H9 (cell line): ENCODE data around the gene MDFI. TPM values are rescaled to one million over a fixed set of nuclear protein-coding genes. Genes with fewer than 3 reads are reported as not detected.

Experiments
- DNase-seq: peaks from one replicate; pipeline ENCODE4 v3.0.0-alpha.2; 2017
- H2AFZ ChIP-seq: one replicate; pipeline ENCODE4 v1.6.1; 2013; ENCODE audit warnings: mild to moderate bottlenecking, low read length, control low read depth, moderate library complexity
- H2AK5ac ChIP-seq: 2 replicates; pipeline ENCODE4 v1.6.1; 2013; ENCODE audit warnings: low read length, control low read depth, mixed read lengths; ENCODE audit not compliant: insufficient read length
- H2BK120ac ChIP-seq: one replicate; pipeline ENCODE4 v1.6.1; 2013; ENCODE audit warnings: low read depth, mild to moderate bottlenecking, low read length, control low read depth, inconsistent platforms; ENCODE audit not compliant: poor library complexity, severe bottlenecking
- H2BK12ac ChIP-seq: 2 replicates; pipeline ENCODE4 v1.6.1; 2013; ENCODE audit warnings: low read length, control low read depth, mixed read lengths, low read depth; ENCODE audit not compliant: insufficient read length
- H2BK15ac ChIP-seq: 2 replicates; pipeline ENCODE4 v1.6.1; 2013; ENCODE audit warnings: low read depth, low read length, control low read depth
- H2BK20ac ChIP-seq: one replicate; pipeline ENCODE4 v1.6.1; 2013; ENCODE audit warnings: low read depth, mild to moderate bottlenecking, low read length, control low read depth, inconsistent platforms; ENCODE audit not compliant: poor library complexity, severe bottlenecking
- H2BK5ac ChIP-seq: 2 replicates; pipeline ENCODE4 v1.6.1; 2013; ENCODE audit warnings: low read length, control low read depth, mixed read lengths; ENCODE audit not compliant: insufficient read length
- H3K14ac ChIP-seq: 2 replicates; pipeline ENCODE4 v1.6.1; 2013; ENCODE audit warnings: low read length, control low read depth; ENCODE audit not compliant: insufficient read depth
- H3K18ac ChIP-seq: 2 replicates; pipeline ENCODE4 v1.6.1; 2013; ENCODE audit warnings: low read depth, mild to moderate bottlenecking, mixed read lengths, low read length, control low read depth; ENCODE audit not compliant: insufficient read length
- H3K23ac ChIP-seq: 2 replicates; pipeline ENCODE4 v1.6.1; 2013; ENCODE audit warnings: low read length, control low read depth, mixed read lengths, low read depth; ENCODE audit not compliant: insufficient read length
- H3K23me2 ChIP-seq: 2 replicates; pipeline ENCODE4 v1.6.1; 2013; ENCODE audit warnings: low read depth, mild to moderate bottlenecking, mixed read lengths, low read length, control low read depth; ENCODE audit not compliant: insufficient read length, poor library complexity, severe bottlenecking
- H3K27ac ChIP-seq: 2 replicates; pipeline ENCODE4 v1.5.1; 2013; ENCODE audit warnings: low read length, control low read depth, mixed read lengths, low read depth; ENCODE audit not compliant: insufficient read length
- H3K27me3 ChIP-seq: 2 replicates; pipeline ENCODE4 v1.6.1; 2013; ENCODE audit warnings: low read length, control low read depth, inconsistent platforms; ENCODE audit not compliant: insufficient read depth
- H3K4ac ChIP-seq: 2 replicates; pipeline ENCODE4 v1.6.1; 2013; ENCODE audit warnings: low read depth, mild to moderate bottlenecking, control low read depth, inconsistent platforms, low read length, moderate library complexity
- H3K4me1 ChIP-seq: 2 replicates; pipeline ENCODE4 v1.6.1; 2013; ENCODE audit warnings: low read length, control low read depth, inconsistent platforms; ENCODE audit not compliant: insufficient read depth
- H3K4me2 ChIP-seq: 2 replicates; pipeline ENCODE4 v1.6.1; 2013; ENCODE audit warnings: low read length, control low read depth, mixed read lengths; ENCODE audit not compliant: insufficient read length, insufficient read depth
- H3K56ac ChIP-seq: 2 replicates; pipeline ENCODE4 v1.6.1; 2013; ENCODE audit warnings: low read depth, mild to moderate bottlenecking, mixed read lengths, low read length, control low read depth; ENCODE audit not compliant: insufficient read length
- H3K79me1 ChIP-seq: 2 replicates; pipeline ENCODE4 v1.6.1; 2013; ENCODE audit warnings: low read depth, mild to moderate bottlenecking, moderate library complexity, low read length, control low read depth, inconsistent platforms; ENCODE audit not compliant: insufficient read depth, poor library complexity, severe bottlenecking
- H3K79me2 ChIP-seq: 2 replicates; pipeline ENCODE4 v1.6.1; 2013; ENCODE audit warnings: low read length, control low read depth, inconsistent platforms; ENCODE audit not compliant: insufficient read depth
- H3K9ac ChIP-seq: 2 replicates; pipeline ENCODE4 v1.6.1; 2013; ENCODE audit warnings: low read length, control low read depth, mixed read lengths; ENCODE audit not compliant: insufficient read length; ENCODE audit errors: extremely low read depth
- H3K9me3 ChIP-seq: one replicate; pipeline ENCODE4 v1.6.1; 2013; ENCODE audit warnings: low read depth, low read length, inconsistent platforms; ENCODE audit not compliant: control insufficient read depth
- H3T11ph ChIP-seq: one replicate; pipeline ENCODE4 v1.6.1; 2013; ENCODE audit warnings: mild to moderate bottlenecking, low read length, control low read depth, inconsistent platforms
- H4K20me1 ChIP-seq: one replicate; pipeline ENCODE4 v1.6.1; 2013; ENCODE audit not compliant: control insufficient read depth, insufficient read length, insufficient read depth
- H4K5ac ChIP-seq: 2 replicates; pipeline ENCODE4 v1.6.1; 2013; ENCODE audit warnings: low read depth, mild to moderate bottlenecking, mixed read lengths, low read length, control low read depth; ENCODE audit not compliant: insufficient read length
- H4K8ac ChIP-seq: replicated peaks from 2 replicates; pipeline ENCODE4 v1.6.1; 2013; ENCODE audit warnings: low read length, control low read depth, mixed read lengths, low read depth; ENCODE audit not compliant: insufficient read length
- H4K91ac ChIP-seq: 2 replicates; pipeline ENCODE4 v1.6.1; 2013; ENCODE audit warnings: low read depth, mild to moderate bottlenecking, moderate library complexity, mixed read lengths, low read length, control low read depth; ENCODE audit not compliant: insufficient read length
- H3K27ac Mint-ChIP-seq, 3 experiments: 2 replicates in 2 of 3; 3 replicates in 1 of 3; pipeline ENCODE4 v1.8.0; 2020 to 2021; ENCODE audit warnings: mixed read lengths in 3 of 3, mild to moderate bottlenecking in 1 of 3, moderate library complexity in 1 of 3
- H3K27me3 Mint-ChIP-seq: 2 replicates; pipeline ENCODE4 v1.8.0; 2021; ENCODE audit warnings: low read depth, mild to moderate bottlenecking, moderate library complexity, mixed read lengths
- H3K36me3 Mint-ChIP-seq, 3 experiments: 2 replicates in 2 of 3; 3 replicates in 1 of 3; pipeline ENCODE4 v1.8.0; 2020 to 2021; ENCODE audit warnings: low read depth in 3 of 3, mixed read lengths in 3 of 3; ENCODE audit not compliant: insufficient read depth in 1 of 3
- H3K4me1 Mint-ChIP-seq, 2 experiments: 2 replicates each; pipeline ENCODE4 v1.8.0; 2020; ENCODE audit warnings: mixed read lengths in 2 of 2
- H3K4me3 Mint-ChIP-seq, 2 experiments: 2 replicates in 1 of 2; 3 replicates in 1 of 2; pipeline ENCODE4 v1.8.0; 2020 to 2021; ENCODE audit warnings: mild to moderate bottlenecking in 2 of 2, mixed read lengths in 2 of 2, moderate library complexity in 1 of 2
- H3K9me3 Mint-ChIP-seq, 2 experiments: 2 replicates in 1 of 2; 3 replicates in 1 of 2; pipeline ENCODE4 v1.8.0; 2020; ENCODE audit warnings: mild to moderate bottlenecking in 2 of 2, mixed read lengths in 2 of 2, moderate library complexity in 1 of 2
- WGBS: extraction: QIAGEN DNeasy Blood & Tissue Kit; methylation state at CpG from one replicate; pipeline ENCODE4 v1.1.7; 2013; ENCODE audit warnings: missing lambda C conversion rate, low lambda C conversion rate, mixed read lengths; ENCODE audit not compliant: insufficient read length; ENCODE audit errors: extremely low coverage; 5-methylcytosine and 5-hydroxymethylcytosine counted together
- total RNA-seq: library from RNA; stranded (reverse); gene quantifications from 2 replicates; pipeline ENCODE4 v1.2.1, GENCODE V29; 2021
- TF ChIP-seq, protein P1 (sequence below): fragments of 200-600 bp; sonication (generic); conservative IDR thresholded peaks from 3 replicates; pipeline ENCODE4 v1.8.0; 2021; ENCODE audit warnings: antibody characterized with exemption, mild to moderate bottlenecking

MDFI gene
- total RNA-seq, 1 experiment from 2014 or later: 45.0 TPM

DNA sequence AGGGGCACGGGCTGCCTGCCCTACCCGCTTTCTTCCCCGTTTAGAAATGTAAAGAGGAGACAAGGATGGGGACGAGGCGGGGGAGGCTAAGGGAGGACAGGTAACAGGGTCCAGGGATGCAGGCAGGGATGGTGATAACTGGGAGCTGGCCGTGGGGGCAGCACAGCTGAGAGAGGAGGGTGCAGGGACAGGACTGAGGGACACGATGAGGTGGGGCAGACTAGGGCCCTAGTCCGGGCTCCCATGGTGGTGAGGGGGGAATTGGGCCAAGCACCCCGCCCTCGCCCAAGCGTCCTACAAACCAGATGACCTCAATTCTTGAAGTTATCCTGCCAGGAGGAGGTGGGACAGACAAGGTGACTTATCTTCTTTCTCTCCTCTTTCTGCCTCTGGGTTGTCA lies 44.4 kb upstream of the MDFI start:
- no peak overlapping the region for H2BK120ac ChIP-seq
- H4K20me1 ChIP-seq: no peaks in the 10 kb centered on the region
- no peak overlapping the region for H2BK12ac ChIP-seq
- no peaks in the 10 kb centered on the region for H3K9me3 ChIP-seq
- no peak overlapping the region for H3K23ac ChIP-seq
- no peak overlapping the region for H3K14ac ChIP-seq
- no peak overlapping the region for H3K56ac ChIP-seq
- Mint-ChIP-seq H3K27ac (no peak overlapping the region; a peak in 1 of 7 replicates), H3K9me3 (no peaks in the 10 kb centered on the region; a peak in 1 of 5 replicates), H3K36me3 (peaks cover 0 to 25% (median 15%) of the 10 kb centered on the region in 3 experiments; a peak in 6 of 7 replicates), H3K4me1 (peaks cover 22% of the 10 kb centered on the region in 2 experiments), H3K4me3 (no peak overlapping the region), H3K27me3 (peaks cover 23% of the 10 kb centered on the region)
- H3K4me2 ChIP-seq: no peak overlapping the region
- DNase-seq: no peak
- no peak overlapping the region for H2BK20ac ChIP-seq
- no peak overlapping the region for H4K5ac ChIP-seq
- H3K23me2 ChIP-seq: no peaks in the 10 kb centered on the region
- no CpG with 5 or more reads among the region's 11 CpGs for WGBS
- no peak overlapping the region for H2BK15ac ChIP-seq
- H4K8ac ChIP-seq: no peak overlapping the region
- no peak overlapping the region for H4K91ac ChIP-seq
- no peaks in the 10 kb centered on the region for H3K27me3 ChIP-seq
- no peak overlapping the region for H3K27ac ChIP-seq
- H3K79me2 ChIP-seq: no peaks in the 10 kb centered on the region
- H3K9ac ChIP-seq: no peak overlapping the region
- no peak overlapping the region for H2AK5ac ChIP-seq
- no peak overlapping the region for H3K4ac ChIP-seq
- H3T11ph ChIP-seq: no peak overlapping the region
- H3K79me1 ChIP-seq: no peaks in the 10 kb centered on the region
- peaks cover 2% of the 10 kb centered on the region; the same call in 1 of the 2 replicates for H3K4me1 ChIP-seq
- no peak overlapping the region for H3K18ac ChIP-seq
- H2BK5ac ChIP-seq: no peak overlapping the region
- TF ChIP-seq, protein P1, sequence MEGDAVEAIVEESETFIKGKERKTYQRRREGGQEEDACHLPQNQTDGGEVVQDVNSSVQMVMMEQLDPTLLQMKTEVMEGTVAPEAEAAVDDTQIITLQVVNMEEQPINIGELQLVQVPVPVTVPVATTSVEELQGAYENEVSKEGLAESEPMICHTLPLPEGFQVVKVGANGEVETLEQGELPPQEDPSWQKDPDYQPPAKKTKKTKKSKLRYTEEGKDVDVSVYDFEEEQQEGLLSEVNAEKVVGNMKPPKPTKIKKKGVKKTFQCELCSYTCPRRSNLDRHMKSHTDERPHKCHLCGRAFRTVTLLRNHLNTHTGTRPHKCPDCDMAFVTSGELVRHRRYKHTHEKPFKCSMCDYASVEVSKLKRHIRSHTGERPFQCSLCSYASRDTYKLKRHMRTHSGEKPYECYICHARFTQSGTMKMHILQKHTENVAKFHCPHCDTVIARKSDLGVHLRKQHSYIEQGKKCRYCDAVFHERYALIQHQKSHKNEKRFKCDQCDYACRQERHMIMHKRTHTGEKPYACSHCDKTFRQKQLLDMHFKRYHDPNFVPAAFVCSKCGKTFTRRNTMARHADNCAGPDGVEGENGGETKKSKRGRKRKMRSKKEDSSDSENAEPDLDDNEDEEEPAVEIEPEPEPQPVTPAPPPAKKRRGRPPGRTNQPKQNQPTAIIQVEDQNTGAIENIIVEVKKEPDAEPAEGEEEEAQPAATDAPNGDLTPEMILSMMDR: no peak
- H2AFZ ChIP-seq: no peak overlapping the region
